AG04450 (cell line): ENCODE measurements around the gene LRRC49. TPM values are rescaled to one million over a fixed set of nuclear protein-coding genes. Genes with fewer than 3 reads are reported as not detected.

Experiments
- CTCF ChIA-PET: fragments of 300-600, 350-600 bp; formaldehyde crosslinking; extraction: SDS; loops from one replicate; lab custom pipeline; 2022; ENCODE audit warnings: antibody characterized with exemption, inconsistent platforms; lab: Charles Lee
- POLR2A ChIA-PET: fragments of 350-600 bp; formaldehyde crosslinking; extraction: SDS; loops from one replicate; lab custom pipeline; 2021; ENCODE audit warnings: antibody characterized with exemption, inconsistent platforms; lab: Yijun Ruan, JAX
- DNase-seq: peaks from one replicate; pipeline ENCODE4 v3.0.0-alpha.2; 2011; ENCODE audit warnings: low read depth, low spot score
- H3K27ac ChIP-seq: one replicate; pipeline ENCODE4 v1.5.1; 2012; ENCODE audit warnings: low read depth, low read length, control low read depth
- H3K27me3 ChIP-seq: one replicate; pipeline ENCODE4 v1.6.0; 2012; ENCODE audit warnings: low read length; ENCODE audit not compliant: control insufficient read depth, insufficient read depth
- H3K4me3 ChIP-seq: 2 replicates; pipeline ENCODE4 v1.5.1; 2011; ENCODE audit warnings: mild to moderate bottlenecking, low read depth, low read length, control low read depth
- H3K9me3 ChIP-seq: 2 replicates; pipeline ENCODE4 v1.5.1; 2012; ENCODE audit warnings: low read length; ENCODE audit not compliant: control insufficient read depth, insufficient read depth
- polyA plus RNA-seq: library from polyadenylated mRNA; depleted of rRNA; stranded (reverse); fragments of >200 nt; gene quantifications from 2 replicates; pipeline ENCODE4 v1.2.3, GENCODE V29; 2011
- TF ChIP-seq, protein P1 (sequence below): IDR thresholded peaks from 2 replicates; pipeline ENCODE4 v1.5.1; 2011; ENCODE audit warnings: low read depth, low read length, control low read depth, inconsistent platforms

LRRC49 gene
- polyA plus RNA-seq, 1 experiment = 25.0 TPM

DNA sequence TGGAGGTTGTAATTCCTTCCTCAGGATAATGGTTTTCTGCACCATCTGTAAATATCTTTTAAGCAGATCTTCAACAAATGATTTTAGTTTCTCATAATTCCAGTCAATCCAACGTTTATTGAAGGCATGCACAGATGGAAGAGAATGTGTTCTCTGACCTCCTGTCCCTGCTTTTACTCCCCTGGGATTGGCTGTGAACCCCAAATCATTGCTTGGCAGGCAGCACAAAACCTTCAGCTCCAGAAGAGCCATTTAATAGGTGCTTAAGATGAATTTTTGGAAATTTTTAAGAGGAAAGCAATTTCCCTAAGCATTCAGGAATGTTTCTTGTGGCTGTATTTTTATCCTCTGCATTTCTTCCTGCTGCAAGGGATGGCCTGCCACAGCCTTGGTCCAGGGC lies 197.2 kb downstream of the LRRC49 start:
- DNase-seq = no peak
- TF ChIP-seq, protein P1, sequence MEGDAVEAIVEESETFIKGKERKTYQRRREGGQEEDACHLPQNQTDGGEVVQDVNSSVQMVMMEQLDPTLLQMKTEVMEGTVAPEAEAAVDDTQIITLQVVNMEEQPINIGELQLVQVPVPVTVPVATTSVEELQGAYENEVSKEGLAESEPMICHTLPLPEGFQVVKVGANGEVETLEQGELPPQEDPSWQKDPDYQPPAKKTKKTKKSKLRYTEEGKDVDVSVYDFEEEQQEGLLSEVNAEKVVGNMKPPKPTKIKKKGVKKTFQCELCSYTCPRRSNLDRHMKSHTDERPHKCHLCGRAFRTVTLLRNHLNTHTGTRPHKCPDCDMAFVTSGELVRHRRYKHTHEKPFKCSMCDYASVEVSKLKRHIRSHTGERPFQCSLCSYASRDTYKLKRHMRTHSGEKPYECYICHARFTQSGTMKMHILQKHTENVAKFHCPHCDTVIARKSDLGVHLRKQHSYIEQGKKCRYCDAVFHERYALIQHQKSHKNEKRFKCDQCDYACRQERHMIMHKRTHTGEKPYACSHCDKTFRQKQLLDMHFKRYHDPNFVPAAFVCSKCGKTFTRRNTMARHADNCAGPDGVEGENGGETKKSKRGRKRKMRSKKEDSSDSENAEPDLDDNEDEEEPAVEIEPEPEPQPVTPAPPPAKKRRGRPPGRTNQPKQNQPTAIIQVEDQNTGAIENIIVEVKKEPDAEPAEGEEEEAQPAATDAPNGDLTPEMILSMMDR = no peak
- no peak overlapping the region for H3K4me3 ChIP-seq
- H3K27me3 ChIP-seq = no peaks in the 10 kb centered on the region
- CTCF ChIA-PET = no interaction called here
- POLR2A ChIA-PET = no interaction called here
- no peak overlapping the region for H3K27ac ChIP-seq
- no peaks in the 10 kb centered on the region; the same call in 1 of the 2 replicates for H3K9me3 ChIP-seq

GRCh38 chr15:71091601-71092000 lies 199.0 kb downstream of the LRRC49 start:
- Histone ChIP-seq H3K4me3 (no peak overlapping the region), H3K27ac (peak overlapping the region; percentile 34), H3K27me3 (no peaks in the 10 kb centered on the region), H3K9me3 (no peaks in the 10 kb centered on the region; the same call in 1 of the 2 replicates)
- TF ChIP-seq, protein P1 = no peak
- ChIA-PET POLR2A (no interaction called here), CTCF (no interaction called here)
- DNase-seq = no peak

GRCh38 chr15:71092056-71092600 lies 199.5 kb downstream of the LRRC49 start:
- Histone ChIP-seq H3K4me3 (no peak overlapping the region), H3K27ac (peak overlapping the region; percentile 34), H3K27me3 (no peaks in the 10 kb centered on the region), H3K9me3 (no peaks in the 10 kb centered on the region; the same call in 1 of the 2 replicates)
- POLR2A ChIA-PET = no interaction called here
- CTCF ChIA-PET = no interaction called here
- no peak for DNase-seq
- TF ChIP-seq, protein P1 = no peak

- no peaks in the 10 kb centered on the region for H3K27me3 ChIP-seq
- ChIA-PET POLR2A (no interaction called here), CTCF (interaction anchor here (1.0 kb wide), 1 partner anchor 81 kb away, joined by 4 read pairs; no protein-coding TSS in a partner anchor)
- TF ChIP-seq, protein P1 = no peak
- no peaks in the 10 kb centered on the region; the same call in 1 of the 2 replicates for H3K9me3 ChIP-seq
- DNase-seq = no peak
- H3K27ac ChIP-seq = peak overlapping the region; percentile 47
- no peak overlapping the region for H3K4me3 ChIP-seq
Observed at GRCh38 chr15:71093054-71094024, 200.7 kb downstream of the LRRC49 start.
